Activated naive CD8-positive, alpha-beta T cell (primary cell): ENCODE results near the gene SETSIP.
"Not testable (repeated sequence)": the region's sequence is repeated elsewhere in the genome, so short reads cannot be mapped to it uniquely, and the experiment has no call there.

Experiments used
- H3K27ac Mint-ChIP-seq: one replicate; pipeline ENCODE4 v1.8.0; 2021; ENCODE audit warnings: mixed read lengths
- H3K27me3 Mint-ChIP-seq: one replicate; pipeline ENCODE4 v1.8.0; 2021; ENCODE audit warnings: mixed read lengths
- H3K36me3 Mint-ChIP-seq: one replicate; pipeline ENCODE4 v1.8.0; 2021; ENCODE audit warnings: mixed read lengths
- H3K4me1 Mint-ChIP-seq: one replicate; pipeline ENCODE4 v1.8.0; 2021; ENCODE audit warnings: low read depth, mixed read lengths
- H3K4me3 Mint-ChIP-seq: one replicate; pipeline ENCODE4 v1.8.0; 2021; ENCODE audit warnings: mild to moderate bottlenecking, mixed read lengths
- H3K9me3 Mint-ChIP-seq: one replicate; pipeline ENCODE4 v1.8.0; 2021; ENCODE audit warnings: low read depth, mixed read lengths

SETSIP gene

DNA sequence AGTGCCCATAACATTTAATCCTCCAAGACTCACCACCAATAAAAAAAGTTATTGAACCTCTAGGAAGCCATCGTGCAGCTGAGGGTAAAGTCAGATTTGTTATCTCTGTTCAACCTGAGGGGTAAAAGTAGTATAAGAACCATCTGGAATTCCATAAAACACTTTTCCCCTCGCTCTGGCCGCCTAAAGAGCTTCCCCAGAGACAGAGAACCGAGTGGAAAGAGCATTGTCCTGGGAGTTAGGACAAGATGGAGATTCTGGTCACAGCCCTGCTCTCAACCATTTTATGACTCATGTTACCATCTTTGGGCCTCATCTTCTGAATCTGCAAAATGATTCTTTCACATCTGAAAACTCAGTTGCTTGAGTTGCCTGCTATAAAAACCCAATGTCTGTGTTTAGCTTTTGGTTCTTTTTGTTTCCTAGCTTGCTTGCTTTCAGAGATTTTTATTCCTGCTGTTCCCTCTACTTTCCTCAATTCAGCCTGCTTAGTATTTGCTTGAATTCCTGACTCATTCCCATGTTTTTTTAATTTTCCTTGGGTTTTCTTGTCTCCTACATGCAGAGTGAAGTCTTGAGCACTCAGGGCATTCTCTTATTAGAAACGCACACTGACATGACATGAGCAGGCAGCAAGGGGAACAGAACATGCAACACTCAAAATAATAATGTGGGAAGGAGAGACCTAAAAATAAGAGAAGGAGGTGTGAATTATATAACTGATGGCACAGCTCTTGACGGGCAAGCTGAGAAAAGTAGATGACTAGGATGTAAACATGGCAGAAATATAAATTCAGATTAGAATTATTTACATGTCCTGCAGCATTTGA lies 43.7 kb downstream of the SETSIP start:
- peaks cover 16% of the 10 kb centered on the region for H3K4me1 Mint-ChIP-seq
- H3K36me3 Mint-ChIP-seq, result no peaks in the 10 kb centered on the region
- H3K9me3 Mint-ChIP-seq, result no peaks in the 10 kb centered on the region
- no peak overlapping the region for H3K27ac Mint-ChIP-seq
- H3K4me3 Mint-ChIP-seq, result no peak overlapping the region
- H3K27me3 Mint-ChIP-seq, result peaks cover 18% of the 10 kb centered on the region

DNA sequence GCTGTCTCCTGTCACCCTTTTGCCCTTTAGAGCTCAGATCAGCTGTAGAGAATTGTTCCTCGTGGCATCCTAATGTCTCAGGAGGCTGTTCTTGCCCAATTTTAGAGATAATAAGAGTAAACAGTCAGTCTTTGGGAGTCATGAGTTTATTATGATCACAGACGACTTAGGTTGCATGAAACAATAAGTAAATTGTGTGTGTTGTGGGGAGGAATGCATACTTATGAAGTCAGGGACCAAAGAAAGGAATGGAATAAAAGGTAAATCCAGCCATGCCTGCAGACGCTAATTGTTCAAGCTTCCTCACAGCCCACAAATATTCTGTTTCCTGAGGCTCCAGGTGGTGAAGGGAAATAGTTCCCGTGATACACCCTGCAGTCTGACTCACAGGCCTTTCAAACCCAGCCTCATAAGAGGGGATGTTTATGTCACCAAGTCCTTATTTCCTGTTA lies 44.5 kb downstream of the SETSIP start:
- Mint-ChIP-seq H3K27ac (no peak overlapping the region), H3K36me3 (no peaks in the 10 kb centered on the region)

DNA sequence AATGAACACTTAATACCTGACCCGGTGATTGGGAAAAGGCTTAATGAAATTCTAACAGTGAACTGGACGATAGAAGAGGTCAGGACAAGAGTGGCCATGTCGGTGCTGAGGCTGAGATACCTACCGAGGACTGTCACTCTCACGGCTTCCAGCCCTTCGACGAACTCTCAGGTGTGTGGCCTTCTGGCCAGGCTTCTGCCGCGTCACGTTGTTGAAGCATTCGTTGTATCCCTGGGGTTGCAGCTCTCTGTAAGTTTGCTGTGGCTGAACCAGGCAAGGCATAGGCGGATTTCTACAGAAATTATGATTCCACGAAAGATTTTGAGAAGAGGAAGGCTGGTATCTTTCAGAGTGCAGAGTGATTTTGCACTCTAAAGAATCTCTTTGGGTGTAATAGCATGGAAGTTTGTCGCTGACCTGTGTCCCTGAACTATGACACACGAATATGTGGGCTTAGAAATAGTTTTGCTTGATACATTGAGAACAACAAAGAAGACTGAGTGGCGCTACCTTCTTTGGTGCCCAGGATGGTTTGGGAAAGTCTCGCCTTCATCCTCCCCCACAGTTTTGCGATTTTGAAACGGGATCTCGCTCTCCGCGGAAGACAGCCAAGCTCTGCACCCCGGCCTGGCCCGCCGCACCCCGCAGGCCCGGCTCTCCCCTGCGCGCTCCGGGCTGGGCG lies 45.8 kb downstream of the SETSIP start:
- H3K27me3 Mint-ChIP-seq, result peaks cover 15% of the 10 kb centered on the region
- no peaks in the 10 kb centered on the region for H3K9me3 Mint-ChIP-seq
- no peaks in the 10 kb centered on the region for H3K36me3 Mint-ChIP-seq
- H3K4me1 Mint-ChIP-seq, result peaks cover 16% of the 10 kb centered on the region
- H3K4me3 Mint-ChIP-seq, result peak overlapping the region; percentile 82
- H3K27ac Mint-ChIP-seq, result no peak overlapping the region

More for the DNA sequence above, 44.5 kb downstream of the SETSIP start:
- Mint-ChIP-seq H3K27me3 (peaks cover 18% of the 10 kb centered on the region), H3K4me1 (peaks cover 16% of the 10 kb centered on the region), H3K4me3 (peak overlapping the region; percentile 76), H3K9me3 (no peaks in the 10 kb centered on the region)

DNA sequence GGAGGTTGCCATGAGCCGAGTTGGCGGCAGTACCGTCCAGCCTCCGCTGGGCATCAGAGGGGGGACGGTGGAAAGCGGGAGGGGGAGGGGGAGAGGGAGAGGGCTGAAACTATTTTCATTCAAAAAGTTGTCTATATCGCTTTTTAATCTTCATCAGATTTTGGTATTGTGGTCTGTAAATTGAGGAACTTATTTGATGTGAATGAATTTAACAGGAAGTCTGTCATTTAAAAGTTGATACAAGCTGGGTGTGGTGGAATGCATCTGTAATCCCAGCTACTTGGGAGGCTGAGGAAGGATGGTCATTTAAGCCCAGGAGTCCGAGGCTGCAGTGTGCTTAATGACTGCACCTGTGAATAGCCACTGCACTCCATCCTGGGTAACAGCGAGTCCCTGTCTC lies 48.4 kb downstream of the SETSIP start:
- Mint-ChIP-seq H3K4me3 (no peak overlapping the region), H3K4me1 (peaks cover 16% of the 10 kb centered on the region), H3K9me3 (no peaks in the 10 kb centered on the region), H3K27ac (no peak overlapping the region), H3K36me3 (peaks cover 5% of the 10 kb centered on the region), H3K27me3 (peaks cover 22% of the 10 kb centered on the region)

DNA sequence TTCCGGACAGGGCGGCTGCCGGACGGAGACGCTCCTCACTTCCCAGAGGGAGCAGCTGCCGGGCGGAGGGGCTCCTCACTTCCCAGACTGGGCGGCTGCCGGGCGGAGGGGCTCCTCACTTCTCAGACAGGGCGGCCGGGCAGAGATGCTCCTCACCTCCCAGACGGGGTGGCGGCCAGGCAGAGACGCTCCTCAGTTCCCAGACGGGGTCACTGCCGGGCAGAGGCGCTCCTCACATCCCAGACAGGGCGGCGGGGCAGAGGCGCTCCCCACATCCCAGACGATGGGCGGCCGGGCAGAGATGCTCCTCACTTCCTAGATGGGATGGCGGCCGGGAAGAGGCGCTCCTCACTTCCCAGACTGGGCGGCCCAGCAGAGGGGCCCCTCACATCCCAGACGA lies 49.2 kb downstream of the SETSIP start:
- not testable (repeated sequence) for H3K9me3 Mint-ChIP-seq, H3K27ac Mint-ChIP-seq, H3K4me3 Mint-ChIP-seq, H3K36me3 Mint-ChIP-seq
- Mint-ChIP-seq H3K27me3 (peaks cover 22% of the 10 kb centered on the region), H3K4me1 (peaks cover 14% of the 10 kb centered on the region)
